ENCODE results near the gene CIAO1. TPM values are rescaled to one million over a fixed set of nuclear protein-coding genes. Genes with fewer than 3 reads are reported as not detected.

Gene CIAO1
- total RNA-seq, 4 donors from 2014 or later, result 83.8 to 149 (median 119) TPM

DNA sequence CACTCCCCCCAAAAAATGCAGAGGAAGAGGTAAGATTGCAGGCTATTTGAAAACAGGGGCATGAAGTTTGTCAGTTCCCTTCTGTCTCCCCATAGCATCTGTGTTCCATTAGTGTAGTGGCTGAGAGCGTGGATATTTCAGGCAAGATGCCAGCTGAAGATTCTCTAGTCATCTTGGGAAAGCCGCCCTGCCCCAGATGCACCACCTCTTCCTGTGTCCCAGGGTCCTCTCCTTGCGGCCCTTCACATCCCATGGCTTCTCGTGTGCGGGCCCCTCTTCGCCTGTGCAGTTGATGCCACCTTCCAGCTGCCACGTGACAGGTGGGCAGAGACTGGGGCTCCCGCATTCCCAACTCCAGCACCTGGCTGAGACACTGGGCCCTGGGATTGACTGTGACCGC is 16.4 kb upstream of the CIAO1 start:
- H3K36me3 ChIP-seq, result peaks cover 23 to 29% of the 10 kb centered on the region in 2 donors
- DNase-seq, result no peak
- no peaks in the 10 kb centered on the region for H3K9me3 ChIP-seq
- peaks cover 5 to 31% of the 10 kb centered on the region in 2 donors for H3K4me1 ChIP-seq
- H3K4me3 ChIP-seq (replicated peaks in 1 of 3), result no peak overlapping the region
- H3K27me3 ChIP-seq, result no peaks in the 10 kb centered on the region
- intact Hi-C loops (cut with DNase I), result no loop called here
- peak overlapping the region in 1 of 3 donors; percentile 30 for H3K27ac ChIP-seq
- WGBS, 2 donors, result 81 to 88% methylated on average over 9 of the region's 9 CpGs
- no peak for TF ChIP-seq POLR2A (IDR thresholded peaks at IDR 0.05)
- TF ChIP-seq, protein P1, sequence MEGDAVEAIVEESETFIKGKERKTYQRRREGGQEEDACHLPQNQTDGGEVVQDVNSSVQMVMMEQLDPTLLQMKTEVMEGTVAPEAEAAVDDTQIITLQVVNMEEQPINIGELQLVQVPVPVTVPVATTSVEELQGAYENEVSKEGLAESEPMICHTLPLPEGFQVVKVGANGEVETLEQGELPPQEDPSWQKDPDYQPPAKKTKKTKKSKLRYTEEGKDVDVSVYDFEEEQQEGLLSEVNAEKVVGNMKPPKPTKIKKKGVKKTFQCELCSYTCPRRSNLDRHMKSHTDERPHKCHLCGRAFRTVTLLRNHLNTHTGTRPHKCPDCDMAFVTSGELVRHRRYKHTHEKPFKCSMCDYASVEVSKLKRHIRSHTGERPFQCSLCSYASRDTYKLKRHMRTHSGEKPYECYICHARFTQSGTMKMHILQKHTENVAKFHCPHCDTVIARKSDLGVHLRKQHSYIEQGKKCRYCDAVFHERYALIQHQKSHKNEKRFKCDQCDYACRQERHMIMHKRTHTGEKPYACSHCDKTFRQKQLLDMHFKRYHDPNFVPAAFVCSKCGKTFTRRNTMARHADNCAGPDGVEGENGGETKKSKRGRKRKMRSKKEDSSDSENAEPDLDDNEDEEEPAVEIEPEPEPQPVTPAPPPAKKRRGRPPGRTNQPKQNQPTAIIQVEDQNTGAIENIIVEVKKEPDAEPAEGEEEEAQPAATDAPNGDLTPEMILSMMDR (IDR thresholded peaks at IDR 0.05), result no peak

DNA sequence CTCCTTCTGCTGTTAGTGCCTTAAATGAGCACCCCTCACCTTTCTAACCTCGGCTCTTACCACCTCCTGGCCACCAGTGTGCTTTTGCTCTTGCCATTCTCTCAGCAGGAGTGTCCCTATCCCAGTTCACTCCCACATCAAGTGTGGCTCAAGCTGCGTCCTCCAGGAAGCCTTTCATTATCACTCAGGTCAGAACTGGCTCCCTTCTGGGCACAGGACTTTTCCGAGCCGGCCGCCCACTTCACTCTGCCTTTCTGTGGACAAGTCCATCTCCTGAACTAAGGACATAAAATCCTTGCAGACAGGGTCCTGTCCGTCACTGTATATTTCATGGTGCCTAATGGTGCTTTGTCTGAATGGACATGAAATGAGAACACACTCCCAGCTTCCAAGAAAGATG is 15.8 kb upstream of the CIAO1 start:
- no peak for DNase-seq
- TF ChIP-seq, protein P1 (IDR thresholded peaks at IDR 0.05), result no peak
- TF ChIP-seq POLR2A (IDR thresholded peaks at IDR 0.05), result no peak
- no peaks in the 10 kb centered on the region for H3K9me3 ChIP-seq
- H3K4me3 ChIP-seq (replicated peaks in 1 of 3), result no peak overlapping the region
- intact Hi-C loops (cut with DNase I), result no loop called here
- peaks cover 5 to 31% of the 10 kb centered on the region in 2 donors for H3K4me1 ChIP-seq
- 90 to 94% methylated on average over 6 of the region's 6 CpGs for WGBS, 2 donors
- peak overlapping the region in 2 of 3 donors; percentile 30 to 65 for H3K27ac ChIP-seq
- no peaks in the 10 kb centered on the region for H3K27me3 ChIP-seq
- peaks cover 29 to 34% of the 10 kb centered on the region in 2 donors for H3K36me3 ChIP-seq

DNA sequence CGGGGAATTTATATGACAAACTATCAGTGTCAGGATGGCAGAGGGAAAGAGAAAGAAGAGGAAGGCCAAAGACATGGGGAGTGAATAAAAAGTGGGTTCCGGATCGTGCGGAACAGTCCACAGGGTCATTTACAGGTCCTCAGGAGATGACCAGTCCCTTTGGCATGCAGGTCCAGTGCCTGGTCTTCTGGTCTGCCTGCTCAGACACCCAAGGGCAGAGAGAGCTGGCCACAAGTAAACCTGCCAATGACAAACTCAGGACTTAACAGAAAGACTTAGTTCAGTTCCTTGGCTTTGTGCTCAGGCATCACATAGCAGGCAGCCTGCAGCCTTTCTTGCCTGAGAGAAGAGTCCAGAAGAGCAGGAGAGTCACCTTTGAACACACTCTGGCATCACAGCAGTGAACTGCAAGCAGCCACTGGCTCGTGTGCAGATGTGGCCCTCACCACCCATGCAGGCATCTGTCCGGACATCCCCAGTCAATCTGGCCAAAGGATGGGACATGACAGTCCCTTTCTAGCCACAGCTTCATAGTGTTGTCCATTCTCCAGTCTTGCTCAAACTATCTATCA is 14.2 kb upstream of the CIAO1 start:
- intact Hi-C loops (cut with DNase I), result no loop called here
- no peak for TF ChIP-seq POLR2A (IDR thresholded peaks at IDR 0.05)
- TF ChIP-seq, protein P1 (IDR thresholded peaks at IDR 0.05), result no peak
- no peaks in the 10 kb centered on the region for H3K27me3 ChIP-seq
- peak overlapping the region in 2 of 3 donors; percentile 43 to 65 for H3K27ac ChIP-seq
- H3K4me1 ChIP-seq, result peaks cover 0 to 19% of the 10 kb centered on the region in 2 donors
- no peak overlapping the region for H3K4me3 ChIP-seq (replicated peaks in 1 of 3)
- H3K36me3 ChIP-seq, result peaks cover 30 to 41% of the 10 kb centered on the region in 2 donors
- DNase-seq, result peak; percentile 37 to 58
- H3K9me3 ChIP-seq, result no peaks in the 10 kb centered on the region
- 72 to 75% methylated on average over 5 to 6 of the region's 6 CpGs for WGBS, 2 donors

DNA sequence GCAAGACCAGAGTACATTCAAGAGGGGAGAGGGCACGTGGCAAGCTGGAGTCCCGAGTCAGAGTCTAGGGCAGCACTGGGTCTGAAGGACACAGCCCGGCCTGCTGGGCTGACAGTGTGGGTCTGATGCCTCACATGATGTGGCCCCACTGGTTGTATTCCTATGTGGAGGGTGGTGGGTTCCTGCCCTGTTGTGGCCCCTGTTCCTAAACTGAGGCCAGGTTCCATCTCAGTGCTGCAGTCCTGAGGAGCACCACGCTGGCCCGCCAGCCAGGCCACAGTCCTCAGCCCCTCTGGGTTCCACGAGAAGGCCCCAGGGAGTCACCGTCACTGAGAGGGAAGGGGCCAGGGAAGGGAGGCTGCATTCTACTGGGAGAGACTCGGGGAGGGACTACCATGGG is 13.5 kb upstream of the CIAO1 start:
- no peaks in the 10 kb centered on the region for H3K9me3 ChIP-seq
- intact Hi-C loops (cut with DNase I), result no loop called here
- peaks cover 0 to 26% of the 10 kb centered on the region in 2 donors for H3K4me1 ChIP-seq
- WGBS, 2 donors, result 88 to 98% methylated on average over 7 to 8 of the region's 8 CpGs
- no peaks in the 10 kb centered on the region for H3K27me3 ChIP-seq
- H3K4me3 ChIP-seq (replicated peaks in 1 of 3), result no peak overlapping the region
- no peak for DNase-seq
- peaks cover 30 to 42% of the 10 kb centered on the region in 2 donors for H3K36me3 ChIP-seq
- no peak for TF ChIP-seq POLR2A (IDR thresholded peaks at IDR 0.05)
- peak overlapping the region in 1 of 3 donors; percentile 65 for H3K27ac ChIP-seq

DNA sequence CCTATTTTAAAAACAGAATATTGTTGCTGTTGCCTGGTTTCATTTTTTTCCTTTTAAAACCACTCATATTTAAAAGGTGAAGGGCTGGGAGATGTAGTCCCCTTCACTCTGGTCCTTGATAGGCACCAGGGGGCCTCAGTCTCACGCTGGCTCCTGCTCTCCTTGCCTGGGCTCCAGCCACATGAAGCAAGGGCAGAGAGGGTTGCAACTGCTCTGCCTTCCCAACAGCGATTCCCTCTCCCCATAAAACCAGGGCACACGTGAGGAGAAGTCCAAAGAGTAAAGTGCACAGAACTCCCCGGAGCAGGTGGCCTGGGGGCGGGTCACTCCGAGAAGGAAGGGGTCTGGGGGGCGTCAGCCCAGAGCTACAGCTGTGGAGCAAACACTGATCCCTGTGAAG is 13.0 kb upstream of the CIAO1 start:
- TF ChIP-seq, protein P1 (IDR thresholded peaks at IDR 0.05), result no peak
- TF ChIP-seq POLR2A (IDR thresholded peaks at IDR 0.05), result no peak
- H3K36me3 ChIP-seq, result peaks cover 30 to 44% of the 10 kb centered on the region in 2 donors
- no peaks in the 10 kb centered on the region for H3K9me3 ChIP-seq
- intact Hi-C loops (cut with DNase I), result no loop called here
- no peak for DNase-seq
- H3K27ac ChIP-seq, result peak overlapping the region in 1 of 3 donors; percentile 15
- peaks cover 0 to 30% of the 10 kb centered on the region in 2 donors for H3K4me1 ChIP-seq
- 88 to 93% methylated on average over 7 of the region's 7 CpGs for WGBS, 2 donors
- no peak overlapping the region for H3K4me3 ChIP-seq (replicated peaks in 1 of 3)
- H3K27me3 ChIP-seq, result no peaks in the 10 kb centered on the region

Measured in thyroid gland (tissue), 4 donors.